ENCODE measurements around the gene ZBTB32.

ZBTB32 gene

DNA sequence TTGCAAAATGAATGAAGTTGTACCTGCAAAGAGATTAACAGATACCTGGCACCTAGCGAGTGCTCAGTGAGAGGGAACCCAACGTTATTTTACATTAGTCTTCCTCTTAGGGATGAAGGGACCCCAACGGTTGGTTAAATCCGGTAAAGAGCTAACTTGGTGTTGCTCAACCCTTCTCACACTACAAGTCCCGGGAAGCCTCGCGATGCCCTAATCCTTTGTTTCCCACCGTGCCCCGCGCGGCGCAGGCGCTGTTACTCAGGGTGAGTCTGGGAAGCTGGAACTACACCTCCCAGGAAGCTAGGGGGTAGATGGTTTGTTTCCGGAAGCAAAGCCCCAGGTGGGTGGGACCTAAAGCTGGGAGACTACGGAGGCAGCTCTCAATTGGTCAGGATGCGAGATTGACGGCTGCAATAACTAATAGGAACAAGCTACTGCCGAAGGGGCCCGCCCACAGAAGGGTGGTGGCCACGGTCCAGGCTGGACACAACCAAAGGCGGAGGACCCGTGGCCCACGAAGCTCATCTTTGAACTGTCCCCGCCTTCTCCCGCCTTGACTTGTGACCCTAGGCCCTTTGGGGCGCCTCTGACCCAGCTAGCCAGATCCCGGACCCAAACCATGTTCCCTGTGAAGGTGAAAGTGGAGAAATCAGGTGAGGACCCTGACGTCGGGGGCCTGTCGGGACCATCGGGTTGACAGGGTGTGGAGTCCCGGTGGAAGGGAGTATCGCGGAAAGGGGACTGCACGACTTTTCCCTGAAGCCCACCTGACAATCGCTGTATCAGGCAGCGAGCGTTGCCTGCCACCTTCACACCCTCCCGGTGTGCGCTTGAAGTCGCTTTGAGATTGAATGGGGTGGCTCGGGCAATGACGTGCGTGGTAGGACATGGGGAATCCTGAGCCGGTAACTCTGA, 44.0 kb downstream of the ZBTB32 start, which contains the start of gene LIN37:
Gene LIN37 (plus strand): TSS at position 471 of the 915 bp plus-strand sequence. CDS start 149 bp downstream, at position 620.
- peaks cover 0 to 47% (median 39%) of the 10 kb centered on the region in 4 donors for H3K4me1 ChIP-seq
- peak within 1 kb of the TSS; percentile 82 to 91 for H3K27ac ChIP-seq
- TF ChIP-seq, protein P1, sequence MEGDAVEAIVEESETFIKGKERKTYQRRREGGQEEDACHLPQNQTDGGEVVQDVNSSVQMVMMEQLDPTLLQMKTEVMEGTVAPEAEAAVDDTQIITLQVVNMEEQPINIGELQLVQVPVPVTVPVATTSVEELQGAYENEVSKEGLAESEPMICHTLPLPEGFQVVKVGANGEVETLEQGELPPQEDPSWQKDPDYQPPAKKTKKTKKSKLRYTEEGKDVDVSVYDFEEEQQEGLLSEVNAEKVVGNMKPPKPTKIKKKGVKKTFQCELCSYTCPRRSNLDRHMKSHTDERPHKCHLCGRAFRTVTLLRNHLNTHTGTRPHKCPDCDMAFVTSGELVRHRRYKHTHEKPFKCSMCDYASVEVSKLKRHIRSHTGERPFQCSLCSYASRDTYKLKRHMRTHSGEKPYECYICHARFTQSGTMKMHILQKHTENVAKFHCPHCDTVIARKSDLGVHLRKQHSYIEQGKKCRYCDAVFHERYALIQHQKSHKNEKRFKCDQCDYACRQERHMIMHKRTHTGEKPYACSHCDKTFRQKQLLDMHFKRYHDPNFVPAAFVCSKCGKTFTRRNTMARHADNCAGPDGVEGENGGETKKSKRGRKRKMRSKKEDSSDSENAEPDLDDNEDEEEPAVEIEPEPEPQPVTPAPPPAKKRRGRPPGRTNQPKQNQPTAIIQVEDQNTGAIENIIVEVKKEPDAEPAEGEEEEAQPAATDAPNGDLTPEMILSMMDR (IDR thresholded peaks at IDR 0.05) = peak in 1 of 2 experiments; percentile 43
- H3K36me3 ChIP-seq = peaks cover under 1 to 18% (median 18%) of the 10 kb centered on the region in 3 donors
- intact Hi-C loops (cut with DNase I; ENCODE audit: low total_unique reads) = no loop called here
- H3K4me3 ChIP-seq = peak within 1 kb of the TSS; percentile 65 to 92
- H3K9me3 ChIP-seq = no peaks in the 10 kb centered on the region
- no peaks in the 10 kb centered on the region for H3K27me3 ChIP-seq
- peak; percentile 100 for DNase-seq

DNA sequence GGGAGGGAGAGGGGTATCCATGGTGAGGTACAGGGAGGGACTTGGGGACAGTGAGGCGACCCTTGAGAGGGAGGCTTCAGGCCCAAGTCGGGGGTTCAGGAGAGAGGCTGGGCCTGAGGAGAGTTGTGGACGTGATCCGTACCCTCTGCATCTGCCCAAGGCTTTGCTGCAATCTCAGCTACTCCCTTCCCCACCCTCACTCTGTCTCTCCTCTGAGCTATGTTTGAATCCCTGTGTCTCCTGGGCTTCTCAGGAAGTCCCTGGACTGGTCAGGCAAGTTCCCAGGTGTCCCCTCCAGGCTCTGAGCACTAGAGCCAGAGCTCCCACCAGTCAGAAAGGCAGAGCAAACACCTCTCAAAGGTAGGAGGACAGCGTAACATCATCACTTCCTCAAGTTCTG, 45.8 kb downstream of the ZBTB32 start:
- intact Hi-C loops (cut with DNase I; ENCODE audit: low total_unique reads) = no loop called here
- Histone ChIP-seq H3K4me1 (peaks cover 0 to 46% (median 38%) of the 10 kb centered on the region in 4 donors), H3K4me3 (no peak overlapping the region), H3K36me3 (peaks cover 11 to 31% (median 29%) of the 10 kb centered on the region in 3 donors), H3K27me3 (no peaks in the 10 kb centered on the region), H3K27ac (peak overlapping the region; percentile 36 to 82), H3K9me3 (no peaks in the 10 kb centered on the region)
- DNase-seq = no peak
- TF ChIP-seq, protein P1 (IDR thresholded peaks at IDR 0.05) = no peak

DNA sequence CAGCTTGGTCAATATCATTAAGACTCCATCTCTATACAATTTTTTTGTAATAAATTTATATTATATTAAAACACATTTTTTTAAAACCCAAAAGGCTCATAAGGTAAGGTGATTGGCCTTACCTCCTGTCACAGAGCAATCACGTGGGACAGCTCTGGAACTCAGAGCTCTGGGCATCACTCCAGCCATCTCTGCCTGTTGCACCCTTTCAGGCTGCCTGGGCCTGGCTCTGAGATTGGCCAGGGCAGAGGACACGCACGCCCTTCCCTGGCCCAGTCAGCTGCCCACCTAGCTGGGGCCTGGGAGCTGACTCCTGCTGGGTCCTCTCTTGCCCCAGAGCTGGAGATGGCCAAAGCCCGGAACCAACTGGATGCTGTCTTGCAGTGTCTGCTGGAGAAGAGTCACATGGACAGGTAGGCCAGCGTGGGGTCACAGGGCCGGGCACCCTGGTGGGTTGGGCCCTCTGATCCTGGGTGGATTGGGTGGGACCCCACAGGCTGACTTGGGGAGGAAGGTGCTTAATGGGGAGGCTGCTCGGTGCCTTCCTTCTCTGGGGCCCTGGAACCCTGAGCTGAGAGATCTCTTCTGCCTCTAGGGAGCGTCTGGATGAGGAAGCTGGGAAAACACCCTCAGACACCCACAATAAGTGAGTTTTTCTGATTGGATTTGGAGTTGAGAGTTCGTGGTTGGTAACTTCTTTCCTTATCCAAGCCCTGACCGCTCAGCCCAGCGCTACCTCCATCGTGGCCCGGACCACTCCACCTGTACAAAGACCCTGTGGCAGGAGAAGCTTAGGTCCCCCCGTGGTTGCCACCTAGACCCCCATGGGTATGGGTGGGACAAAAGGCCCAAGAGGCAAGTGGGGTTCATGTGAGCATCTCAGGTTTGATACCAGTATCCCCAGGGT, 47.7 kb downstream of the ZBTB32 start:
- H3K9me3 ChIP-seq = no peaks in the 10 kb centered on the region
- H3K4me3 ChIP-seq = no peak overlapping the region
- peaks cover 11 to 31% (median 29%) of the 10 kb centered on the region in 3 donors for H3K36me3 ChIP-seq
- TF ChIP-seq, protein P1 (IDR thresholded peaks at IDR 0.05) = no peak
- H3K4me1 ChIP-seq = peaks cover 4 to 51% (median 40%) of the 10 kb centered on the region in 4 donors
- H3K27ac ChIP-seq = peak overlapping the region; percentile 13 to 100
- H3K27me3 ChIP-seq = no peaks in the 10 kb centered on the region
- intact Hi-C loops (cut with DNase I; ENCODE audit: low total_unique reads) = no loop called here
- DNase-seq = no peak

DNA sequence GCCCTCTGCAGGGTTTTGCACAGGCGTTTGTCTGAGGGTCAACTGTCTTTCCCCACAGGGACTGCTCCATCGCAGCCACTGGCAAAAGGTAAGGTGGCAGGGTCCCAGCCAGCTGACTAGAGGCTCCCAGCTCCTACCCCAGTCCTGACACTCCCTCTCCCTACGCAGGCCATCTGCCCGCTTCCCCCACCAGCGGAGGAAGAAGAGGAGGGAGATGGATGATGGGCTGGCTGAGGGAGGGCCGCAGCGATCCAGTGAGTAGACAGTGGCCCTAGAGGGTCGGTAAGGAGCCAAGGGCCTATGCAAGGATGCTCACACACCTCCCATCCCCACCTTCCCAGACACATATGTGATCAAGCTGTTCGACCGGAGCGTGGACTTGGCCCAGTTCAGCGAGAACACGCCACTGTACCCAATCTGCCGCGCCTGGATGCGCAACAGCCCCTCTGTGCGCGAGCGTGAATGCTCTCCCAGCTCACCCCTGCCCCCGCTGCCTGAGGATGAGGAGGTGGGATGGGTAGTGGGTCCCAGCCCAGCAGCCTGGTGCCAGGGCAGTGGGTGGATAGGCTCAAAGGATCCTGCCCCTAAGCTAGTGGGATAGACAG, 48.5 kb downstream of the ZBTB32 start:
- TF ChIP-seq, protein P1 (IDR thresholded peaks at IDR 0.05) = no peak
- no peak for DNase-seq
- Histone ChIP-seq H3K27ac (peak overlapping the region; percentile 13 to 100), H3K27me3 (no peaks in the 10 kb centered on the region), H3K4me1 (peaks cover 5 to 52% (median 43%) of the 10 kb centered on the region in 4 donors), H3K36me3 (peaks cover 11 to 31% (median 29%) of the 10 kb centered on the region in 3 donors), H3K9me3 (no peaks in the 10 kb centered on the region), H3K4me3 (no peak overlapping the region)
- intact Hi-C loops (cut with DNase I; ENCODE audit: low total_unique reads) = no loop called here
